Activated T-helper 17 cell treated with anti-CD3 and anti-CD28 coated beads, Interleukin-2, amount 50 U/mL, for 72 hours (primary cell): ENCODE measurements around the gene TFRC. TPM values are rescaled to one million over a fixed set of nuclear protein-coding genes. Genes with fewer than 3 reads are reported as not detected.
A peak's percentile ranks its signal among the peaks of the same experiment; 100 is the strongest.
"Not testable (repeated sequence)": the region's sequence is repeated elsewhere in the genome, so short reads cannot be mapped to it uniquely, and the experiment has no call there.

Experiments
- ATAC-seq: fragments of 150-1000 bp; cut with Tn5 transposase; replicated peaks from 2 replicates; pipeline ENCODE4 v1.10.0; 2021; ENCODE audit warnings: mild to moderate bottlenecking, moderate library complexity
- H3K27ac Mint-ChIP-seq: one replicate; pipeline ENCODE4 v1.8.0; 2022; ENCODE audit warnings: mixed read lengths
- H3K27me3 Mint-ChIP-seq: one replicate; pipeline ENCODE4 v1.8.0; 2022; ENCODE audit warnings: mixed read lengths
- H3K36me3 Mint-ChIP-seq: one replicate; pipeline ENCODE4 v1.8.0; 2022; ENCODE audit warnings: low read depth, mild to moderate bottlenecking, mixed read lengths
- H3K4me1 Mint-ChIP-seq: one replicate; pipeline ENCODE4 v1.8.0; 2022; ENCODE audit warnings: mixed read lengths
- H3K4me3 Mint-ChIP-seq: one replicate; pipeline ENCODE4 v1.8.0; 2022; ENCODE audit warnings: mild to moderate bottlenecking, mixed read lengths
- H3K9me3 Mint-ChIP-seq: one replicate; pipeline ENCODE4 v1.8.0; 2022; ENCODE audit warnings: mixed read lengths
- total RNA-seq, 2 donors: library from RNA; stranded (reverse); gene quantifications; one replicate each; pipeline ENCODE4 v1.2.3, GENCODE V29; 2022

The TFRC gene
- total RNA-seq, 2 donors from 2014 or later = 376 to 800 TPM

- ATAC-seq = no peak
- no peaks in the 10 kb centered on the region for H3K4me1 Mint-ChIP-seq
- no peak overlapping the region for H3K27ac Mint-ChIP-seq
- H3K9me3 Mint-ChIP-seq = no peaks in the 10 kb centered on the region
- no peak overlapping the region for H3K4me3 Mint-ChIP-seq
- H3K27me3 Mint-ChIP-seq = no peaks in the 10 kb centered on the region
- H3K36me3 Mint-ChIP-seq = peaks cover 94% of the 10 kb centered on the region
These were observed 32.8 kb downstream of the TFRC start for GRCh38 chr3:196048922-196049598.

- Mint-ChIP-seq H3K27ac (no peak overlapping the region), H3K4me1 (no peaks in the 10 kb centered on the region), H3K4me3 (no peak overlapping the region), H3K36me3 (peaks cover 88% of the 10 kb centered on the region), H3K27me3 (no peaks in the 10 kb centered on the region), H3K9me3 (no peaks in the 10 kb centered on the region)
- ATAC-seq = no peak
These were observed 34.4 kb downstream of the TFRC start for GRCh38 chr3:196047391-196048030.

- Mint-ChIP-seq H3K36me3 (peaks cover 58% of the 10 kb centered on the region), H3K27me3 (no peaks in the 10 kb centered on the region), H3K9me3 (peaks cover 6% of the 10 kb centered on the region), H3K27ac (no peak overlapping the region), H3K4me1 (no peaks in the 10 kb centered on the region), H3K4me3 (no peak overlapping the region)
- ATAC-seq = no peak
These were observed 37.4 kb downstream of the TFRC start for GRCh38 chr3:196044513-196044912.

- no peak overlapping the region for H3K4me3 Mint-ChIP-seq
- no peak for ATAC-seq
These were observed 39.2 kb downstream of the TFRC start for GRCh38 chr3:196042673-196043072.

DNA sequence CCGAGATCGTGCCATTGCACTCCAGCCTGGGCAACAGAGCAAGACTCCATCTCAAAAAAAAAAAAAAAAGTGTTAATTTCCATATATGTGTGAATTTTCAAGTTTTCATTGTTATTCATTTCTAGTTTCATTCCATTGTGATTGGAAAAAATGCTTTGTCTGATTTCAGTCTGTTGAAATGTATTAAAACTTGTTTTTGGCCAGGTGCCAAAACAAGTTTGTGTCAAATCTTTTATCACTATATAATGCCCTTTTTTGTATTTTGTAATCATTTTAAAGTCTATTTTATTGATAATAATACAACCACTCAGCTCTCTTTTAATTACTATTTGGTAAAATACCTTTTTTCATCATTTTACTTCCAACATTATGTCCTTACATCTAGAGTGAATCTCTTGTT is 42.5 kb downstream of the TFRC start:
- Mint-ChIP-seq H3K27ac (no peak overlapping the region), H3K36me3 (peaks cover 10% of the 10 kb centered on the region), H3K4me1 (no peaks in the 10 kb centered on the region), H3K27me3 (no peaks in the 10 kb centered on the region), H3K4me3 (no peak overlapping the region), H3K9me3 (peaks cover 6% of the 10 kb centered on the region)
- ATAC-seq = no peak

More at GRCh38 chr3:196042673-196043072, 39.2 kb downstream of the TFRC start:
- peaks cover 6% of the 10 kb centered on the region for H3K9me3 Mint-ChIP-seq
- H3K36me3 Mint-ChIP-seq = peaks cover 39% of the 10 kb centered on the region
- no peaks in the 10 kb centered on the region for H3K4me1 Mint-ChIP-seq
- H3K27me3 Mint-ChIP-seq = no peaks in the 10 kb centered on the region
- H3K27ac Mint-ChIP-seq = no peak overlapping the region

DNA sequence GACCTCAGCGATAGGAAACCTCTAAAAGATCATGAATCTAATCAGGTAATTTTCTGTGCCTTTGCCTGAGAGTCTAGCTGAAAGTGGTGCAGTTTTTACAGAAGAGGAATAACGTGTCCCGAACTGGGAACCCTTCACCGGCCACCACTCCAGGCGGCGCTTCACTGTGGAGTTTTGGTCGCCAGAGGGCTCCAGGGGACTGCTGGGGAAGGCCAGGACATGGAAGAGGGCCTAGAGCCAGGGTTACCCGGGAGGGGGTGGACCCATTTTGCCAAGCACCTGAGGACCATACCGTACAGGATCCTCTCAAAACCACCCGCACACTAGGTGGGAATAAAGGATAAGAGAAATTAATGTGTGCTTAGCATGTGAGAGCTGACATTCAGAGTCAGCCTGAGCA is 55.8 kb downstream of the TFRC start:
- H3K4me3 Mint-ChIP-seq, H3K27ac Mint-ChIP-seq, ATAC-seq, H3K9me3 Mint-ChIP-seq, H3K36me3 Mint-ChIP-seq, H3K4me1 Mint-ChIP-seq: not testable (repeated sequence)
- H3K27me3 Mint-ChIP-seq = peaks cover 16% of the 10 kb centered on the region

DNA sequence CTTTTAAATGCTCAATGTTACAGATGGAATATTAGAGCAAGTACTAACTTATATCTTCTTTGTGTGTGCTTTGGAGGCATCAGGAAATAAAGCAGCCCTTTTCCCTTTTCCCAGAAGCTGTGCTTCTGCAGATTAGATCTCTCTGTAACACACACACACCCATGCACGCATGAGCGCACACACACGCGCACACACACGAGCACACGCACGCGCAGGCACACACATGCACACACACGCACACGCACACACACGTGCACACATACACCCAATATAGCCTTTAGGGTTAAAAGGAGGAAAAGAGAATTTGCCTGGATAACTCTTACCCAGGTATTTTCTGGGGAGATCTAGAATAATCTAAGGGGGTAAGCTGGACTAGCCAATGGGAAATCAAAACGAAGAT is 56.9 kb downstream of the TFRC start:
- H3K27me3 Mint-ChIP-seq = peaks cover 10% of the 10 kb centered on the region
- ATAC-seq = no peak
- no peak overlapping the region for H3K27ac Mint-ChIP-seq
- H3K9me3 Mint-ChIP-seq = no peaks in the 10 kb centered on the region
- no peak overlapping the region for H3K4me3 Mint-ChIP-seq
- H3K36me3 Mint-ChIP-seq = no peaks in the 10 kb centered on the region
- no peaks in the 10 kb centered on the region for H3K4me1 Mint-ChIP-seq

DNA sequence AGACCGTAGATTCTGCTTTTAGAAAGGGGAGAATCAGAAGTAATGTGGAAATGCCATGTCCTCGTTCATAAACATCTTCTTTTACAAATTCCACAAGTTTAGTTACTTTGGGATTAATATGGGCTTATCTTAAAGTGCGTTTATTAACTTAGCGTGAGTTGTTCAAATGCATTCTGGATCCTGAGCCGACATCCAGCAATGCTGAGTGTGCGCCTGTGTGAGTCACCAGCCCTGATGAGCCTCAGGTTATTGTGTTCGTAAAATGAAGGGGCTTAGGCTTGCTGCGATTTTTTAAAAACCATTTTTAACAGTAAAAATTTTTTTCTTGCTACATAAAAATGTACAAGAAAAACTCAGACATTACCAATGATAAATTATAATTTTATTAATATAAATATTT is 57.9 kb downstream of the TFRC start:
- no peak for ATAC-seq
- Mint-ChIP-seq H3K36me3 (no peaks in the 10 kb centered on the region), H3K4me1 (no peaks in the 10 kb centered on the region), H3K9me3 (no peaks in the 10 kb centered on the region), H3K4me3 (no peak overlapping the region), H3K27ac (no peak overlapping the region), H3K27me3 (peaks cover 10% of the 10 kb centered on the region)

DNA sequence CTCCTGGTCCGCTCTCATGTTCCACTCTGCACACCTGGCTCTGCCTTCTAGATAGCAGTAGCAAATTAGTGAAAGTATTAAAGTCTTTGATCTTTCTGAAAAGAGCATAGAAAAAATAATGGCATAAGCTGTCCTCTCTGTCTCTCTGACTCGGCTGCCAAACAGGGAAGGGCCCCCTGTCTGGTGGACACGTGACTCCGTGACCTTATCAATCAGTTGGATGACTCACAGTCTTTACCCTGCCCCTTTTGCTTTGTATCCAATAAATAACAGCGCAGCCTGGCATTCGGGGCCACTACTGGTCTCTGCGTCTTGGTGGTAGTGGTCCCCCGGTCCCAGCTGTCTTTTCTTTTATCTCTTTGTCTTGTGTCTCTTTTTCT is 59.4 kb downstream of the TFRC start:
- H3K9me3 Mint-ChIP-seq, H3K4me1 Mint-ChIP-seq, ATAC-seq, H3K36me3 Mint-ChIP-seq, H3K27me3 Mint-ChIP-seq, H3K4me3 Mint-ChIP-seq: not testable (repeated sequence)
- H3K27ac Mint-ChIP-seq = peak overlapping the region; percentile 39

- H3K27ac Mint-ChIP-seq = no peak overlapping the region
These were observed 61.5 kb downstream of the TFRC start for GRCh38 chr3:196020373-196020772.

DNA sequence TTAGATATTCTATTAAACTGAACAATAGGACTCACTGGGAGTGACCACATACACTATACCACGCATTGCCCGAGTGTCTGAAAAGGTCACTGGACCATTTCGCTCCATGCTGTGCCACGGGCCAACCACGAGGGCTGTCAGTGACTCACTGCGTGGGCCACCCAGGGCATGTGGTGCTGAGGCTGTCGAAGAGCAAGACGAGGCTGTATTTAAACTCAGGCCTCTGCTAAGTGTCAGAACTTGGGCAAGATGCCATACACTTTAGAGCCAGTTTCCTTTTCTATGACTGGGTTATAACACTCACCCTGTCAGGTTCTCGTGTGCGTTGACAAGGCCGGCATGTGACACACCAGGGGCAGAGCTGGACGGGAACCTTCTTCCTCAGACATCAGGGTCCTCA is 62.3 kb downstream of the TFRC start:
- H3K36me3 Mint-ChIP-seq, H3K27me3 Mint-ChIP-seq, H3K27ac Mint-ChIP-seq, H3K4me1 Mint-ChIP-seq, H3K9me3 Mint-ChIP-seq, H3K4me3 Mint-ChIP-seq: not testable (repeated sequence)
- ATAC-seq = peak; percentile 32

More at GRCh38 chr3:196020373-196020772, 61.5 kb downstream of the TFRC start:
- H3K36me3 Mint-ChIP-seq = no peaks in the 10 kb centered on the region
- H3K4me3 Mint-ChIP-seq = no peak overlapping the region
- no peaks in the 10 kb centered on the region for H3K9me3 Mint-ChIP-seq
- H3K4me1 Mint-ChIP-seq = no peaks in the 10 kb centered on the region
- no peak for ATAC-seq
- peaks cover 10% of the 10 kb centered on the region for H3K27me3 Mint-ChIP-seq

DNA sequence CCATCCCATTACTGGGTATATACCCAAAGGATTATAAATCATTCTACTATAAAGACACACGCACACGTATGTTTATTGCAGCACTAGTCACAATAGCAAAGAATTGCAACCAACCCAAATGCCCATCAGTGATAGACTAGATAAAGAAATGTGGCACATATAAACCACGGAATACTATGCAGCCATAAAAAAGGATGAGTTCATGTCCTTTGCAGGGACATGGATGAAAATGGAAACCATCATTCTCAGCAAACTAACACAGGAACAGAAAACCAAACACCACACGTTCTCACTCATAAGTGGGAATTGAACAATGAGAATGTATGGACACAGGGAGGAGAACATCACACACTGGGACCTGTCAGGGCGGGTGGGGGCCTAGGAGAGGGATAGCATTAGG is 63.7 kb downstream of the TFRC start:
- H3K36me3 Mint-ChIP-seq, H3K27me3 Mint-ChIP-seq: not testable (repeated sequence)

GRCh38 chr3:196016485-196016884 is 65.4 kb downstream of the TFRC start:
- Mint-ChIP-seq H3K36me3 (no peaks in the 10 kb centered on the region), H3K4me3 (no peak overlapping the region), H3K27me3 (no peaks in the 10 kb centered on the region), H3K27ac (no peak overlapping the region), H3K4me1 (no peaks in the 10 kb centered on the region), H3K9me3 (no peaks in the 10 kb centered on the region)
- peak; percentile 32 for ATAC-seq

More for the DNA sequence above, 63.7 kb downstream of the TFRC start:
- not testable (repeated sequence) for H3K4me1 Mint-ChIP-seq, H3K4me3 Mint-ChIP-seq, H3K9me3 Mint-ChIP-seq, ATAC-seq, H3K27ac Mint-ChIP-seq

GRCh38 chr3:196016059-196016458 is 65.8 kb downstream of the TFRC start:
- Mint-ChIP-seq H3K4me1 (no peaks in the 10 kb centered on the region), H3K9me3 (no peaks in the 10 kb centered on the region), H3K4me3 (no peak overlapping the region), H3K36me3 (no peaks in the 10 kb centered on the region), H3K27me3 (no peaks in the 10 kb centered on the region), H3K27ac (no peak overlapping the region)
- ATAC-seq = no peak

GRCh38 chr3:196013587-196014487 is 68.1 kb downstream of the TFRC start:
- H3K4me3 Mint-ChIP-seq = no peak overlapping the region
- no peaks in the 10 kb centered on the region for H3K9me3 Mint-ChIP-seq
- H3K27ac Mint-ChIP-seq = no peak overlapping the region
- no peaks in the 10 kb centered on the region for H3K4me1 Mint-ChIP-seq
- H3K27me3 Mint-ChIP-seq = peaks cover 8% of the 10 kb centered on the region
- H3K36me3 Mint-ChIP-seq = no peaks in the 10 kb centered on the region
- ATAC-seq = no peak
